EH (cell line): Measurements from ENCODE around the gene HOXA9.

Experiments used
- DNase-seq: peaks from one replicate; pipeline ENCODE4 v3.0.0-alpha.2; 2015; ENCODE audit warnings: low read depth

HOXA9 gene

GRCh38 chr7:27165089-27165995 is at the start of gene HOXA9:
HOXA9 (minus strand) TSS chr7:27165537; CDS start chr7:27165457, 80 bp downstream.
- DNase-seq: peak; percentile 96

GRCh38 chr7:27214239-27214950 is 49.1 kb upstream of the HOXA9 start:
- DNase-seq: peak; percentile 67

GRCh38 chr7:27213433-27214238 is 48.3 kb upstream of the HOXA9 start:
- DNase-seq: no peak

GRCh38 chr7:27212497-27213432 is 47.4 kb upstream of the HOXA9 start:
- DNase-seq: no peak

DNA sequence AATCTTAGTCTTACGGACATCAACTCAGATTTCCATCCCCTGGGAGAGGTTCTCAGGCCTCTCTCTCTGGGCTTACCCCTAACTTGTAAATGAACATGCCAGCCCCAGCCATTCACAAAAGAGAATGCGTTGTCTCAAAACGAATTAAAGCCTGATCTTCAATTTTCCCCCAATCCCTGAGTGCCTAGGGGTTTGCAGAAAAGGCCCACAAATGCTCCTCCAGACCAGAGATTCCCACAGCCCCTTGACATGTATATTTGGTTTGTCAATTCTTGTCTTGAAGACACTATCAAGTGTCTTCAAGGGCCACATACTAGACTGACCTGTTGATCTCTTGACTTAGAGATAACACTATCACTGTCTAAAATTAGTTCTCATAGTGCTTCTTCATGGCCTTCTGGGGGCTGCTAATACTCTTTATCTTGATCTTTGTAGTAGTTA is 46.4 kb upstream of the HOXA9 start:
- DNase-seq: no peak

GRCh38 chr7:27211084-27211446 is 45.7 kb upstream of the HOXA9 start:
- DNase-seq: no peak

- peak; percentile 24 for DNase-seq
Measured at GRCh38 chr7:27210441-27211083, 45.2 kb upstream of the HOXA9 start.

DNA sequence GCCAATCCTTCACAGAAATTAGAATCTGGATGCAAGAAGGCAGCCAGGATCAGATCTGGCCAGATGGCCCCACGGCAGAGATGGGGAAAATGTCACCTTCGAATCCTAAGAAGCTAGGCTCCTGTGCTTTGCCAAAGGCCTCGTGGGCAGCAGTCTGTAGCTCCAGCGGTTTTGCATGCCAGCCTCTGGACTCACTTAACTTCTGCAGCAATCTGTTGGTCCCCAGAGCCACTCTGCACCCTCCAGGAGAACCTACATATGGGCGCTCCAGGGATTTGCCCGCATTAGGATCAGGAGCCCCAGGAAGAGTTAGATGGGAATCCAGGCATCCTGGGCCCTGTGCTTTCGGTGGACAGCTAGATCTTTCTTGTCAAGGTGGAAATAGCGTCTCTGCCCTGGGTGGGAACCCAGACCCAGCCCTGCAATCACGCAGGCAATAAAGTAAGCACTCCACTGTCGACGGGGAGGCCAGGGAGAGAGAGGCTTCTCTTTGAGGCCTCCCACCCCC is 44.6 kb upstream of the HOXA9 start:
- no peak for DNase-seq

GRCh38 chr7:27208998-27209397 is 43.7 kb upstream of the HOXA9 start:
- DNase-seq: no peak

DNA sequence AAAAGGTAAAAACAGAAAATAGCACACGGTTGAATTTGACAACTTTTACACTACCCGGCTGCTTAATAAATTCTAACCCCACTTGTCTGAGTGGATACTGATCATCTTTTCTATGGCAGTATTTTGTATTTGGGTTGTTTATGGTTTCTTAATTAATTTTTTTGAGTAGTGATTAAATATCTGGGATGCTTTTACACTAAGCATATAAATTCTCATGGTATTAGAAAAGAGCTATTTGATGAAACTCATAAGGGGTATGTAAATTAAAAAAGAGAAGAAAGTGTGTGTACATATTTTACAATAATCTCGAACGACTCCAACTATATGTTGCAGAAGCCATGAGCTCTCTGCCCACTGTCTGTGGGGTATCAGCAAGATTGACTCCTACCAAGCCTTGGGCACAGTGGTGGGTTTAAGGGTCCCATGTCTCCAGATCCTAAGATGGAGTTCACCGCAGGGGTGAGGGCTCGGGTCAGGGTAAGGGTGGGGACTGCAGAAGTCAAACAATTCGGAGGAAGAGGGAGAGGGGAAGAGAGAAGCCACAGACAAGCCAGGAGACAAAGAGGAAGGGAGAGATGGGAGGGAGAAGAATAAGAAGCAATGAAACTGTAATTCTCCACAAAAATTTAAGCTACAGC is 42.1 kb upstream of the HOXA9 start:
- no peak for DNase-seq

- no peak for DNase-seq
Measured at GRCh38 chr7:27205325-27206280, 40.3 kb upstream of the HOXA9 start.

- DNase-seq: peak; percentile 62
Measured at GRCh38 chr7:27204851-27205322, 39.5 kb upstream of the HOXA9 start.

DNA sequence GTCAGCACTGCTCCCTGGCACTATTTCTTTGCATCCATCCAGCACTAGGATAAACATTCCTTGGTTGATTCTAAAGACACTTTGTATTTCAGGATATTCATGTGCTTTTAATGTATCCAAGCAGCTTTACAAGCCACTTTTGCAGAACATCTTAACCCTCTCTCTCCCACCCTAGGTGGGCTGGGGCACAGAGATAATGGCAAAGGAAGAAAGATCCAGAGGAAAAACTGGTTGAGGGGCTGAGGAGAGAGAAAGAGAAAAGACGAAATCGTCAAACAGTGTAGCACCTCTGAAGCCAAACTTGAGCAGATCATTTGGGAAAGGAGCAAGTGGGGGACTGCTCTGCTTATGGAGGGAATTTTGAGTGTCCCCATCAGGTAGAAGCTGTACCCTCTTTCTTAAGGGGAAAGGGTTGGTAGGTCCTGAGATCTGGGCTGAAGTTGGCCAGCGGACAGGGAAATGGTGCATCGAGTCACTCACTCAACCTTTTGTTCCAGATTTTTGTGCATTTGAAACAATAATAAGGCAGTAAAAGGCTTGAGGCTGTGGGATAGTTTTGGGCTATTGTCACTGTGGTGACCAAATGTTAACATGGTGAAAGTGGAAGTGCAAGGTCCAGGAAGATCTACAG is 38.7 kb upstream of the HOXA9 start:
- DNase-seq: no peak

- DNase-seq: no peak
Measured at GRCh38 chr7:27203365-27203953, 38.1 kb upstream of the HOXA9 start.

GRCh38 chr7:27202862-27203134 is 37.5 kb upstream of the HOXA9 start:
- no peak for DNase-seq

DNA sequence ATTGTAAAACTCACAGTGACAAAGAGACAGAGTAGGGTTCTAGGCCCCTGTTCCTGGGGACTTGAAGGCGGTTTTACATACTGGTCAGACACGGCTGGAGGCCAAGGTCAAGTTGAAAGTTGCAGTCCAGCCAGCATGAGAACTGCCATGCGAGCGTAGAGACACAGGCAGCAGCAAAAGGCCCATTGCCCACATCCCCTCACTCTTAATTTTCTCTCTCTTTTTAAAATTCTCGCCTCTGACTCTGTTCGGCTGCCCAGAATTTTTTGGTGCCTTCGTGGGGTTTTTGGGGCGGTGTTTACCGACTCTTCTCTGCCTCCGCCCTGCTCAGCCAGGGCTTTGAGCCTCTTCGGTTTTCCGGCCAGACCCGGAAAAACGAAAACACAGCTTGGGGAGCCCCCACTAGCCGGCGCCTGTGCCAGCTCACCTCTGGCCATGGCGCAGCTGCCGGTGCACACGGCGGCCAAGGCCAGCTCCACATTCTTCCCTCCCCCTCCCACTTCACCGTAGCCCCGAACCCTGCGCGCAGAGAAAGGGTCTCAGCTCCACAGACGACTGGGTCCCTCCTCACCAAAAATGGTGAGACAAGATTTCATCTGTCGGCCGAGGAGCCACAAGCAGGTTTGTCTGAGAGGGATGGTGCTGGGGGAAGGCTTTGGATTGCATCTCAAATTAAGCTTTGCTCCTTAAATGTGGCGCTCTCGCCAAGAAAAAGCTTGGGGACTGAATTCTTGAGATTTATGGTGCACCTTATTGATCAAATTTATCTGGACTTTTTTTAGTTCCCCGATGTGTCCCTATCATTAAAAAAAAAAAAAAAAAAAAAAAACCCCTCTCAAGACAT is 36.9 kb upstream of the HOXA9 start:
- DNase-seq: no peak

DNA sequence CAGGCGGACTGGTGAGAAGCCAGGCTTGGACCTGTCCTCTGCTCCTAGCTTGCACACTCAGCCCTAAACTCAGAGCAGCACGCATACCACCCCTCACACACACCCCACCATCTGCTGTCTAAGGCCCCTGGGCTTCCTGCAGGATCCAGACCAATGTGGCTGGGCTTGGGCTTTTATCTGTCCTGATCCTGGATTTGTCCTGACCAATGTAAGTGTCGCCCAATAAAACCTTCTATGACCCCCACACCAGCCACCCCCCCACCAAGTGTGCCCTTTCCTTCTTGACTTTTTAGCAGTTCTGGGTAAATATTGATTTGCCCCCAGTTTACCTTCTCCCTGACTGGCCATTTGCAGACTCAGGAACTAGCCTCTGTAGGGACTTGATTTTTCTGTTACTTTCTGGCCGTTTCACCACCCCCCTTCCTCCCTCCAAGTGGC is 36.3 kb upstream of the HOXA9 start:
- no peak for DNase-seq
